Measurements from ENCODE around the gene TMEM170A. TPM values are rescaled to one million over a fixed set of nuclear protein-coding genes. Genes with fewer than 3 reads are reported as not detected.

The TMEM170A gene
- total and polyA plus RNA-seq, 2 of the 13 experiments (the other 11 are each of a cell fraction or from before 2014, with no cell fraction given), result 35.7 to 39.7 TPM

DNA sequence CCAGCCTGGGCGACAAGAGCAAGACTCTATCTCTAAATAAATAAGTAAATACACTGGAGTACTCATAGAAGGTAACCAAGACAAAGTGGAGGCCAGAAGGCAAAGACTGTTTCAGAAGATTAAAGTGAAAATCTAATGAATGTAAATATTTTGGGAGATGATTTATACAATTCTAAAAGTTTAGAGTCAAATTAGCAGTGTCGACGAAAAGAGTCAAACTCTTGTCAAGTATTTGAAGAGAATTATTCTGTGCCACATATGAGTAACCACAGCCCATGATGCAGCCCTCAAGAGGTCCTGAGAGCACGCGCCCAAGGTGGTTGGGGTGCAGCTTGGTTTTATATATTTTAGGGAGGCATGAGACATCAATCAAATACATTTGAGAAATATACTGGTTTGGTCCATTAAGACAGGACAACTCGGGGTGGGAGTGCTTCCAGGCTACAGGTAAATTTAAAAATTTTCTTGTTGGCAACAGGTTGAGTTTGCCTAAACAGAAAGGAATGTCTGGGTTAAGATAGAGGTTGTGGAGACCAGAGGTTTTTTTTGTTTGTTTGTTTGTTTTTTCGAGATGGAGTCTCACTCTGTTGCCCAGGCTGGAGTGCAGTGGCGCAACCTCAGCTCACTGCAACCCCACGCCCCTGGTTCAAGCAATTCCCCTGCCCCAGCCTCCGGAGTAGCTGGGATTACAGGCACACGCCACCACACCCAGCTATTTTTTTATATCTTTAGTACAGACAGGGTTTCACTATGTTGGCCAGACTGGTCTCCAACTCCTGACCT, 34.7 kb downstream of the TMEM170A start:
- intact Hi-C loops (cut with micrococcal nuclease; ENCODE audit: unreplicated experiment) (no loop called here), in situ Hi-C loops (cut with HindIII; ENCODE audit: extremely low pct_ligation_motif_present, low pct_unique_long_range_greater_than_20kb) (no loop called here)
- ATAC-seq, result no peak
- ChIA-PET POLR2A (interaction anchor here (1.0 kb wide), 1 partner anchor 34 kb away, joined by 3 read pairs; no protein-coding TSS in a partner anchor), CTCF (ENCODE audit: low intra/inter-chr PET ratio, low total read pairs) (no interaction called here)
- no peak for FAIRE-seq
- Histone ChIP-seq H3K27ac (ENCODE audit: extremely low read length, insufficient read depth, low read length) (no peak overlapping the region), H3K79me2 (ENCODE audit: insufficient read depth, low read length) (peaks cover 69% of the 10 kb centered on the region), H3K36me3 (replicated peaks in 1 of 2; ENCODE audit: control insufficient read depth in 1 of 2, insufficient read depth in 2 of 2, low read length in 2 of 2) (peaks cover 0 to 1% of the 10 kb centered on the region in 2 experiments; a peak in 2 of 5 replicates), H3K9me3 (ENCODE audit: low read length) (no peaks in the 10 kb centered on the region), H3K4me1 (ENCODE audit: insufficient read depth, low read length) (peaks cover 81% of the 10 kb centered on the region), H3K4me2 (ENCODE audit: low read depth, low read length) (no peak overlapping the region), H3K4me3 (replicated peaks in 1 of 3; ENCODE audit: insufficient read depth in 1 of 3, low read depth in 2 of 3, low read length in 3 of 3) (no peak overlapping the region), H4K20me1 (ENCODE audit: insufficient read depth, low read length) (0 out of 2 replicates have a peak, but pooled peaks cover 8% of the 10 kb centered on the region), H2AFZ (ENCODE audit: low read length) (no peak overlapping the region), H3K27me3 (ENCODE audit: control insufficient read depth in 1 of 2, insufficient read depth in 2 of 2, low read length in 2 of 2) (no peaks in the 10 kb centered on the region; a peak in 1 of 5 replicates), H3K9ac (ENCODE audit: insufficient read depth, low read depth, low read length) (no peak overlapping the region)
- TSS peak; percentile 28 for BruUV-seq (replicated peaks)
- DNase-seq (ENCODE audit: low spot score), result no peak
- WGBS (ENCODE audit: low lambda C conversion rate), result 93% methylated on average over 11 of the region's 11 CpGs
- no peak for TF ChIP-seq ZNF12 (CRISPR knock-in tag; IDR thresholded peaks at IDR 0.05)
- TF ChIP-seq, protein P1, sequence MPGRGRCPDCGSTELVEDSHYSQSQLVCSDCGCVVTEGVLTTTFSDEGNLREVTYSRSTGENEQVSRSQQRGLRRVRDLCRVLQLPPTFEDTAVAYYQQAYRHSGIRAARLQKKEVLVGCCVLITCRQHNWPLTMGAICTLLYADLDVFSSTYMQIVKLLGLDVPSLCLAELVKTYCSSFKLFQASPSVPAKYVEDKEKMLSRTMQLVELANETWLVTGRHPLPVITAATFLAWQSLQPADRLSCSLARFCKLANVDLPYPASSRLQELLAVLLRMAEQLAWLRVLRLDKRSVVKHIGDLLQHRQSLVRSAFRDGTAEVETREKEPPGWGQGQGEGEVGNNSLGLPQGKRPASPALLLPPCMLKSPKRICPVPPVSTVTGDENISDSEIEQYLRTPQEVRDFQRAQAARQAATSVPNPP (CRISPR knock-in tag; IDR thresholded peaks at IDR 0.05), result no peak
- TF ChIP-seq MAFK (conservative IDR thresholded peaks at IDR 0.05 in 1 of 2, IDR thresholded peaks at IDR 0.05 in 1 of 2; ENCODE audit: low read length in 2 of 2), result peak; percentile 50 to 76; a peak in 3 of 4 replicates
- TF ChIP-seq, protein P2, sequence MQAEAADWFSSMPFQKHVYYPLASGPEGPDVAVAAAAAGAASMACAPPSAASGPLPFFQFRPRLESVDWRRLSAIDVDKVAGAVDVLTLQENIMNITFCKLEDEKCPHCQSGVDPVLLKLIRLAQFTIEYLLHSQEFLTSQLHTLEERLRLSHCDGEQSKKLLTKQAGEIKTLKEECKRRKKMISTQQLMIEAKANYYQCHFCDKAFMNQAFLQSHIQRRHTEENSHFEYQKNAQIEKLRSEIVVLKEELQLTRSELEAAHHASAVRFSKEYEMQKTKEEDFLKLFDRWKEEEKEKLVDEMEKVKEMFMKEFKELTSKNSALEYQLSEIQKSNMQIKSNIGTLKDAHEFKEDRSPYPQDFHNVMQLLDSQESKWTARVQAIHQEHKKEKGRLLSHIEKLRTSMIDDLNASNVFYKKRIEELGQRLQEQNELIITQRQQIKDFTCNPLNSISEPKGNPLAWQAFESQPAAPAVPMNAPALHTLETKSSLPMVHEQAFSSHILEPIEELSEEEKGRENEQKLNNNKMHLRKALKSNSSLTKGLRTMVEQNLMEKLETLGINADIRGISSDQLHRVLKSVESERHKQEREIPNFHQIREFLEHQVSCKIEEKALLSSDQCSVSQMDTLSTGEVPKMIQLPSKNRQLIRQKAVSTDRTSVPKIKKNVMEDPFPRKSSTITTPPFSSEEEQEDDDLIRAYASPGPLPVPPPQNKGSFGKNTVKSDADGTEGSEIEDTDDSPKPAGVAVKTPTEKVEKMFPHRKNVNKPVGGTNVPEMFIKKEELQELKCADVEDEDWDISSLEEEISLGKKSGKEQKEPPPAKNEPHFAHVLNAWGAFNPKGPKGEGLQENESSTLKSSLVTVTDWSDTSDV (CRISPR knock-in tag; IDR thresholded peaks at IDR 0.05), result no peak
- no peak for TF ChIP-seq HES4 (CRISPR knock-in tag; IDR thresholded peaks at IDR 0.05; ENCODE audit: borderline replicate concordance)
- TF ChIP-seq ZNF75D (CRISPR knock-in tag; IDR thresholded peaks at IDR 0.05; ENCODE audit: borderline replicate concordance), result no peak
- TF ChIP-seq ZNF121 (CRISPR knock-in tag; IDR thresholded peaks at IDR 0.05), result peak; percentile 85
- no peak for TF ChIP-seq ZNF225 (CRISPR knock-in tag; IDR thresholded peaks at IDR 0.05)
- no peak for TF ChIP-seq ARHGAP35 (CRISPR knock-in tag; IDR thresholded peaks at IDR 0.05; ENCODE audit: borderline replicate concordance)
- no peak for TF ChIP-seq ZNF10 (CRISPR knock-in tag; IDR thresholded peaks at IDR 0.05; ENCODE audit: borderline replicate concordance, low read depth)
- peak; percentile 28; the same call in 1 of the 2 replicates for TF ChIP-seq MAFF (IDR thresholded peaks at IDR 0.05; ENCODE audit: low read depth, low read length)
